Liver (tissue), 3 donors: Measurements from ENCODE around the gene CTAGE1.

Source experiments
- EGR1 ChIP-seq, 2 donors: IDR thresholded peaks; 2 replicates each; pipeline ENCODE4 v1.6.1; 2016 to 2018; ENCODE audit warnings: antibody characterized with exemption in 2 of 2, low read depth in 2 of 2
- JUND ChIP-seq, 2 donors: IDR thresholded peaks; 2 replicates each; pipeline ENCODE4 v1.6.1; 2016; ENCODE audit warnings: antibody characterized with exemption in 2 of 2
- REST ChIP-seq: IDR thresholded peaks from 2 replicates; pipeline ENCODE4 v1.6.1; 2016; ENCODE audit warnings: antibody characterized with exemption, mild to moderate bottlenecking
- TAF1 ChIP-seq: conservative IDR thresholded peaks from 2 replicates; pipeline ENCODE4 v1.6.1; 2016; ENCODE audit warnings: antibody characterized with exemption, mild to moderate bottlenecking
- YY1 ChIP-seq: IDR thresholded peaks from 2 replicates; pipeline ENCODE4 v1.6.1; 2016; ENCODE audit warnings: antibody characterized with exemption, mild to moderate bottlenecking
- TF ChIP-seq, protein P1 (sequence below): IDR thresholded peaks from 2 replicates; pipeline ENCODE4 v1.6.1; 2016; ENCODE audit warnings: antibody characterized with exemption
- TF ChIP-seq, protein P2 (sequence below): fragments of 150-350 bp; IDR thresholded peaks from 2 replicates; pipeline ENCODE4 v1.5.1; 2017; ENCODE audit warnings: improper control_type of control experiment, low read depth, low read length; ENCODE audit not compliant: missing input control
- donor health status: healthy.
- donor health status: healthy.

- TF ChIP-seq, protein P1, sequence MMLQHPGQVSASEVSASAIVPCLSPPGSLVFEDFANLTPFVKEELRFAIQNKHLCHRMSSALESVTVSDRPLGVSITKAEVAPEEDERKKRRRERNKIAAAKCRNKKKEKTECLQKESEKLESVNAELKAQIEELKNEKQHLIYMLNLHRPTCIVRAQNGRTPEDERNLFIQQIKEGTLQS, result no peak
- TF ChIP-seq TAF1 (no peak), REST (no peak), EGR1 (IDR thresholded peaks at IDR 0.05; ENCODE audit: low read depth in 2 of 2) (no peak), JUND (IDR thresholded peaks at IDR 0.05) (no peak), YY1 (no peak)
- TF ChIP-seq, protein P2, sequence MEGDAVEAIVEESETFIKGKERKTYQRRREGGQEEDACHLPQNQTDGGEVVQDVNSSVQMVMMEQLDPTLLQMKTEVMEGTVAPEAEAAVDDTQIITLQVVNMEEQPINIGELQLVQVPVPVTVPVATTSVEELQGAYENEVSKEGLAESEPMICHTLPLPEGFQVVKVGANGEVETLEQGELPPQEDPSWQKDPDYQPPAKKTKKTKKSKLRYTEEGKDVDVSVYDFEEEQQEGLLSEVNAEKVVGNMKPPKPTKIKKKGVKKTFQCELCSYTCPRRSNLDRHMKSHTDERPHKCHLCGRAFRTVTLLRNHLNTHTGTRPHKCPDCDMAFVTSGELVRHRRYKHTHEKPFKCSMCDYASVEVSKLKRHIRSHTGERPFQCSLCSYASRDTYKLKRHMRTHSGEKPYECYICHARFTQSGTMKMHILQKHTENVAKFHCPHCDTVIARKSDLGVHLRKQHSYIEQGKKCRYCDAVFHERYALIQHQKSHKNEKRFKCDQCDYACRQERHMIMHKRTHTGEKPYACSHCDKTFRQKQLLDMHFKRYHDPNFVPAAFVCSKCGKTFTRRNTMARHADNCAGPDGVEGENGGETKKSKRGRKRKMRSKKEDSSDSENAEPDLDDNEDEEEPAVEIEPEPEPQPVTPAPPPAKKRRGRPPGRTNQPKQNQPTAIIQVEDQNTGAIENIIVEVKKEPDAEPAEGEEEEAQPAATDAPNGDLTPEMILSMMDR, result no peak
Measured at GRCh38 chr18:22377769-22378168, 39.9 kb downstream of the CTAGE1 start.
